ENCODE measurements around the gene TMEM62.
"Not testable (repeated sequence)": the region's sequence is repeated elsewhere in the genome, so short reads cannot be mapped to it uniquely, and the experiment has no call there.

The TMEM62 gene

DNA sequence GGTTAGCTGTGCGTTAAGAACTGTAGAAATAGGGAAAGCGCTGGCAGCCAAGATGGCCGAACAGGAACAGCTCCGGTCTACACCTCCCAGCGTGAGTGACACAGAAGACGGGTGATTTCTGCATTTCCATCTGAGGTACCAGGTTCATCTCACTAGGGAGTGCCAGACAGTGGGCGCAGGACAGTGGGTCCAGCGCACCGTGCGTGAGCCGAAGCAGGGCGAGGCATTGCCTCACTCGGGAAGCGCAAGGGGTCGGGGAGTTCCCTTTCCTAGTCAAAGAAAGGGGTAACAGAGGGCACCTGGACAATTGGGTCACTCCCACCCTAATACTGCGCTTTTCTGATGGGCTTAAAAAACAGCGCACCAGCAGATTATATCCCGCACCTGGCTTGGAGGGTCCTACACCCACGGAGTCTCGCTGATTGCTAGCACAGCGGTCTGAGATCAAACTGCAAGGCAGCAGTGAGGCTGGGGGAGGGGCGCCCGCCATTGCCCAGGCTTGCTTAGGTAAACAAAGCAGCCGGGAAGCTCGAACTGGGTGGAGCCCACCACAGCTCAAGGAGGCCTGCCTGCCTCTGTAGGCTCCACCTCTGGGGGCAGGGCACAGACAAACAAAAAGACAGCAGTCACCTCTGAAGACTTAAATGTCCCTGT is 42.4 kb downstream of the TMEM62 start:
- DNase-seq: not testable (repeated sequence)

DNA sequence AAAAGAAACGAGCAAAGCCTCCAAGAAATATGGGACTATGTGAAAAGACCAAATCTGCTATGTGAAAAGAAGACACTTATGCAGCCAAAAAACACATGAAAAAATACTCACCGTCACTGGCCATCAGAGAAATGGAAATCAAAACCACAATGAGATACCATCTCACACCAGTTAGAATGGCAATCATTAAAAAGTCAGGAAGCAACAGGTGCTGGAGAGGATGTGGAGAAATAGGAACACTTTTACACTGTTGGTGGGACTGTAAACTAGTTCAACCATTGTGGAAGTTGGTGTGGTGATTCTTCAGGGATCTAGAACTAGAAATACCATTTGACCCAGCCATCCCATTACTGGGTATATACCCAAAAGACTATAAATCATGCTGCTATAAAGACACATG is 43.8 kb downstream of the TMEM62 start:
- not testable (repeated sequence) for DNase-seq

DNA sequence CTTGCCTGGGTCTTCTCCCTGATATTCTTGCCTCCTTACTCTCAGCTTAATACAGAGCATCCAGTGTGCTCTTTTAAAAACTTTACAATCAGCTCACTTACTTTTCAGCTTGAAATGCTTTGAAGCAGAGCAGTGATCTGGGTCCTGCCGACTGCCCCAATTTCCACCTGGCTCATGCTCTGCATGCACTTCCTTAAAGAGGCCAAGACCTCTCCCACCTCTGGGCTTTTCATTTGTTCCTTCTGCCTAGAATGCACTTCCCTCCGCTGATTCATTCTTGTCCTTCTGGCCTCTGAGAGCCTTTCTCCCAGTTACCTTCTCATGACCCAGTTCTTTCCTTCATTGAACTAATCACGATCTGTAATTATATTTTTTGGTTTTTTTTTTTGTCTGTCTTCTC is 49.9 kb downstream of the TMEM62 start:
- DNase-seq: no peak

DNA sequence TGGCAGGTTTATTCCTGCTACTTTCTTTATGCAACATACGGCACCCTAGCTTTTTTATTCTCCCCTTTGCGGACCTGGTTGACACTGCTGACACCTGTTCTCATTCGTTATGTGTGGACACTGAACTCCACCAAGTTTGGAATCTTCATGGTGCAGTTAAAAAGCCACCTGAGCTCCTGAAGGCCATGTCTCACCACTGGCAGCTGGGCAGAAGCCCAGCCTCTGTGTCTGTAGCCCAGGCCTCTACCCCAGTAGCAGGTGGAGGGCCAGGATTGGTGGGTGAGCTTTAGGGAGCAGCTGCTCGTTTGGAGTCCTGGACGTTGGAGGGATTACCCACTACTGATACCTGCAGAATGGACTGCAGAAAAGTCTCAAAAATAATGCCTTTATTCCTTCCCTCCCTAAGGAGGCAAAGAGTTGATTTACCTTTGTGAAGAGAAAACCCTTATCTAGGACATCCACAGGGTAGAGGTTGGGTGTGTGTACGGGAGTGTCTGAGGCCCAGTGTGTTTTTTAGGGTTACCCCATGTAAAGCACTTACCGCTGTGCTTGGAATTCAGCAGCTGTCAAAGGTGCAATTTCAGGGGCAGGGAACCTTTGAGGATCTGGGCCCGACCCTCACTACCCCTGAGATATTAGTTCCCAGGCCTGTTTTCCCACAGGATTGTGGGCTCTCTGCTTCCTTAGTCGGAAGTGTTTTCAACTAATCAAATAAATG is 51.2 kb downstream of the TMEM62 start:
- DNase-seq: no peak

DNA sequence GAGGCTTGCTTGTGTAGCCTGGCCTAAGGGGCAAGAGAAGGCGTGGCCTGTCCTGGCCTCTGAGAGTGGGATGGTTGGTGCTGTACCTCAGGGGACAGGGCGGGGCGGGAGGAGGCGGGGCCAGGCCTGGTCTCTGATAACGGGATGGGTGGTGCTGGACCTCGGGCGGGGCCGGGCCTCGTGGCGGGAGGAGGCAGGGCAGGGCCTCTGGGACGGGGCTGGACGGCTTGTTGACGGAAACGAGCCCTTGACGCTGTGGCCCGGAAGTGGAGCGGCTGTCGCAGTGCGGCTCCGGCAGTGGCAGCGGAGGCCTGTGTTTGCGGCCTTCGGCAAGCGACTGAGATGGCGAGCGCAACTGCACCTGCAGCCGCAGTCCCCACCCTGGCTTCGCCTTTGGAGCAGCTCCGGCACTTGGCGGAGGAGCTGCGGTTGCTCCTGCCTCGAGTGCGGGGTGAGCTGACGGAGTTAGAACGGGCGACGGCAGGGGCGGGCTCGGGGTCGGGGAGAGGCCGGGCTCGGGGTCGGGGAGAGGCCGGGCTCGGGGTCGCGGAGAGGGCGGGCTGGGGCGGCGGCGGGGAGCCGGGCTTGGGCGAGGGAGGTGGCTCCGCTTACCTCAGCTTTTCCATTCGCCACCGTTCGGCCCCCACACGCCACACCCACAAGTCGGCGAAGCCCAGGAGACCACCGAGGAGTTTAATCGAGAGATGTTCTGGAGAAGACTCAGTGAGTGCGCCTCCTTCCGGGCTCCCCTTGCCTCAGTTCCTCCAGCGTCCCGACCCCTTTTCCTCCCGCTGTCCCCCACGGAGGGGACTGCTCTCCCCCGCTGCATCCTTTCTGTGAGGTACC is 52.0 kb downstream of the TMEM62 start, which contains the start of gene CCNDBP1:
TSS of gene CCNDBP1 (plus strand) at position 247 of the 846 bp plus-strand sequence. CDS start at position 343, 96 bp downstream.
- DNase-seq: peak; percentile 24 to 92 (median 69)

DNA sequence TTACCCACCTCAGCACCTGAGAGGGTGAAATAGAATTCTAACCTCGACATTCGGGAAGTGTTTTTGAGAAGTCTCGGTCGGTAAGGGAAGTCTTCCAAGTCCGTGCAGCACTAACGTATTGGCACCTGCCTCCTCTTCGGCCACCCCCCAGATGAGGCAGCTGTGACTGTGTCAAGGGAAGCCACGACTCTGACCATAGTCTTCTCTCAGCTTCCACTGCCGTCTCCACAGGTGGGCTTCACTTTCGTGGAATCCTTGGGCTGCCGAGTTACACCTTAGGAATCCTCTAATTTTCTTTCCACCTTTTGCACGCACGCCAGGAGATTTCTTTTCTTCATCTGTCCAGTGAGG is 52.6 kb downstream of the TMEM62 start:
- DNase-seq: peak in 2 of 56 donors; percentile 42 to 53

DNA sequence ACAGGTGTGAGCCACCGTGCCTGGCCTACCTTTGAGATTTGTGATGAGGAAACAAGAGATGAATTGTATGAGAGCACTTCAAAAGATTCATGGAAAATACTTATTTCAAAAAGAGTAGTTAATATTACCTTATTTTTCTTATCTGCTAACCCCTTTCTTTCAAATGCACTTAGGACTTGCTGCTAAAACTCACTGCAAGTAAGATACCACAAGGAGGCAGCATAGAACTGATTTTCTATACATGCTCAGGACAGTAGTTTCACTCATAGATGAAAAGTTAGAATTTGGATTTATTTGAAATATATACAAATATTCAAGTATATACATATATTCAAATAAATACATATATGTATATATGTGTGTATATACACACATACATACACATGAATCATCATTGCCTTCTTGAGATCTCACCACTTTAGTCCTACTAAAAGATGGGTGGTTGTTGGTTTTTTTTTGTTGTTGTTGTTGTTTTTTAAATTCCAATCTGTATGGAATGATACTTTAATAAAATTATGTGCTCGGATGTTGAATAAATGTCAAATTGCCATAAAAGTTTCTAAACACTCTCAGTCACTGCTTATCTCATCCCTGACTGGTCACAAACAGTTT is 54.3 kb downstream of the TMEM62 start:
- peak in 1 of 56 donors; percentile 33 for DNase-seq

DNA sequence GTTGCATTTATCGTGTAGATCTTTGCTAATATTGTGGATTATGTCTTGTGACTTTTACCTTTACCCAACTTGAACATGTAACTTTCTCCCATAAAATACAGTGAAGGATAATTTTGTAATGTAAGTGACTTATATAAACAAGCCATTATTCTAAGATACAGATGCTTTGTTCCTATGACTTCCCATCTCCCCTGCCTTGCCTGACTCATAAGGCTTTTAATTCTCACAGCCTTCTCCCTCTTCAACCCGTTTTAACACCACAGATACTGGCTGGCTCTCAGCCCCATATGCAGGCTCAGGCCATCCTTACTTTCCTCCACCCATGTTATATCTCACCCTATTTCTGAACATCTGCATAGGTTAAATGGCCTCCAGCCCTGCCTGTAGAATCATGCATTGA is 55.9 kb downstream of the TMEM62 start:
- DNase-seq: no peak

DNA sequence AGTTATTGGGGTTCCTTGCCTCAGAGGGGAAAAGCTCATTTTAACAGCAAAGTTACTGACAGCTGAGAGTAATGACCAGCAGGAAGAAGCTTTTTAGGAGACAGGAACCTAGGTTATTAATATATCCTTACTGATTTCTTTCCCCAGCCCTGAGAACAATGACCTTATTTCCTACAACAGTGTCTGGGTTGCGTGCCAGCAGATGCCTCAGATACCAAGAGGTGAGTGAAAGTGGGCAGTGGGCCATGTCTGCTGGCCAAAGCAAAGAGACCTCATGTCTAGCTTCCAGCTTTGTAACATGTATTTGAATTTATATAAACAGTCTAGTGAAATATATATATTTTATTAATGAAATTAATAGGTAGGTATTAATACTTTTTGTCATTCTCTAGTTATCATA is 56.8 kb downstream of the TMEM62 start:
- no peak for DNase-seq

DNA sequence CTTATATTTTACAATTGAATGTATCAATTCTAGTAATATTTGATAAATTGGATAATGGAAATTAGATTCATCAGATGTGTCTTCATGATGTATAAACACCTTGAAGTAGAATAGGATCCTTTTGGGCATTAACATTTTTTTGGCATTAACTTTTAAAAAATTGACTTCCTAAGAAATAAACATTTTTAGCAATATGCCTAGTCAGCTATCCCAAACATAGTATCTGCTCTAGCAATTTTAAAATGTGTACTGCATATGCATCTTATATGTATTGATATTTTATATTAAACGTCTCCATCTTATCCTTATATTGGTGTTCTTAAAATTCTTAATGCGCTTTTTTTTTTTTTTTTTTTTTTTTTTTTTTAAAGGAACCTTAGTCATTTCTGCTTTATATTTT is 60.3 kb downstream of the TMEM62 start:
- no peak for DNase-seq

DNA sequence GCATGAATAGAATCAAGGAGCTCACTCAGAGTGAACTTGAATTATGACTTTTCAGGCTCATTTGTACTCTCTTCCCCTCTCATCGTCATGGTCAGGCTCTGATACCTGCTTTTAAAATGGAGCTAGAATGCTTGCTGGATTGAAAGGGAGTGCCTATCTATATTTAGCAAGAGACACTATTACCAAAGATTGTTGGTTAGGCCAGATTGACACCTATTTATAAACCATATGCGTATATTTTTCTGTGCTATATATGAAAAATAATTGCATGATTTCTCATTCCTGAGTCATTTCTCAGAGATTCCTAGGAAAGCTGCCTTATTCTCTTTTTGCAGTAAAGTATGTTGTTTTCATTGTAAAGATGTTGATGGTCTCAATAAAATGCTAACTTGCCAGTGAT is 61.4 kb downstream of the TMEM62 start:
- no peak for DNase-seq

DNA sequence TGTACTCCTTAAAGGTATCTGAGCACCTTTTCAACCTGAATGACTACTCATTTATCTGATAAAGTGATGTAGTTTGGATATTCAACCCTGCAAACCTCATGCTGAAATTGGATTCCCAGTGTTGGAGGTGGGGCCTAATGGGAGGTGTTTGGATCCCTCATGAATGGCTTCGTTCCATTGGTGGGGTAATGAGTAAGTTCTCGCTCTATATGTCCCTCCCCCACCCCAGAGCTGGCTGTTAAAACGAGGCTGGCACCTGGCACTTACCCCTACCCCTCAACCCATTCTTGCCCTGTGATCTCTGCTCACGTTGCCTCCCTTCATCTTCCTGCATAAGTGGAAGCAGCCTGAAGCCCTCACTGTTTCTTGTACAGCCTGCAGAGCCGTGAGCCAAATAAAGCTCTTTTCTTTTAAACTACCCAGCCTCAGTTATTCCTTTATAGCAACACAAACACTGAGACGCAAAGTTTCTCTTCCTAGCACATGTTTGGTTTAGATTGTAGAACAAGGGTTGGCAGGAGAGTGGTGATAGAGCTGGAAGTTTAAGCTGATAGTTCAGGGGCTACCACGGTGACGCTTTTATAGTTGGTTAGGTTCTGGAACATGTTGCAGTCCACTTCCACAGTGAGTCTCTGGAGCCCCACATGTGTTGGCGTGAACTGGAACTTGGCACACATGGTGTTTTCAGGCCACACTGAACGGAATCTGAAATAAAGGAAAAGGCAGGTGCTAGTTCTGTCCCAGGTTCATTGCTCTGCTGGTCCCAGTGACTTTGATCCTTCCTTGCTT is 63.6 kb downstream of the TMEM62 start:
- DNase-seq: no peak

DNA sequence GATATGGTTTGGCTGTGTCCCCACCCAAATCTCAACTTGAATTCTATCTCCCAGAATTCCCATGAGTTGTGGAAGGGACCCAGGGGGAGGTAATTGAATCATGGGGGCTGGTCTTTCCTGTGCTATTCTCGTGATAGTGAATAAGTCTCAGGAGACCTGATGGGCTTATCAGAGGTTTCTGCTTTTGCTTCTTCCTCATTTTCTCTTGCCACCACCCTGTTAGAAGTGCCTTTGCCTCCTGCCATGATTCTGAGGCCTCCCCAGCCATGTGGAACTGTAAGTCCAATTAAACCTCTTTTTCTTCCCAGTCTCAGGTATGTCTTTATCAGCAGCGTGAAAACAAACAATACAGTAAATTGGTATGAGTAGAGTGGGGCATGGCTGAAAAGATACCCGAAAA is 64.4 kb downstream of the TMEM62 start:
- DNase-seq: not testable (repeated sequence)

DNA sequence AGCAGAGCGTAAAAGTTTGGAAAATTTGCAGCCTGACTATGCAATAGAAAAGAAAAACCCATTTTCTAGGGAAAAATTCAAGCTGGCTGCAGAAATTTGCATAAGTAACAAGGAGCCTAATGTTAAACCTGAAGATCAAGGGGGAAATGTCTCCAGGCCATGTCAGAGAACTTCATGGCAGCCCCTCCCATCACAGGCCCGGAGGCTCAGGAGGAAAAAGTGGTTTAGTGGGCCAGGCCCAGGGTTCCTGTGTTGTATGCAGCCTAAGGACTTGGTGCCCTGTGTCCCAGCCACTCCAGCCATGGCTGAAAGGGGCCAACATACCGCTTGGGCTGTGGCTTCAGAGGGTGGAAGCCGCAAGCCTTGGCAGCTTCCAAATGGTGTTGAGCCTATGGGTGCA is 65.2 kb downstream of the TMEM62 start:
- not testable (repeated sequence) for DNase-seq

DNA sequence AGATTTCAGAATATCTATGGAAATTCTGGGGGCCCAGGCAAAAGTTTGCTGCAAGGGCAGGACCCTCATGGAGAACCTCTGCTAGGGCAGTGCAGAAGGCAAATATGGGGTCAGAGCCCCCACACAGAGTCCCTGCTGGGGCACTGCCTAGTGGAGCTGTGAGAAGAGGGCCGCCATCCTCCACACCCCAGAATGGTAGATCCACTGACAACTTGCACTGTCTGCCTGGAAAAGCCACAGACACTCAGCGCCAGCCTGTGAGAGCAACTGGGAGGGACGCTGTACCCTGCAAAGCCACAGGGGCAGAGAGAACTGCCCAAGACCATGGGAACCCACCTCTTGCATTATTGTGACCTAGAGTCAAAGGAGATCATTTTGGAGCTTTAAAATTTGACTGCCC is 65.6 kb downstream of the TMEM62 start:
- DNase-seq: no peak

DNA sequence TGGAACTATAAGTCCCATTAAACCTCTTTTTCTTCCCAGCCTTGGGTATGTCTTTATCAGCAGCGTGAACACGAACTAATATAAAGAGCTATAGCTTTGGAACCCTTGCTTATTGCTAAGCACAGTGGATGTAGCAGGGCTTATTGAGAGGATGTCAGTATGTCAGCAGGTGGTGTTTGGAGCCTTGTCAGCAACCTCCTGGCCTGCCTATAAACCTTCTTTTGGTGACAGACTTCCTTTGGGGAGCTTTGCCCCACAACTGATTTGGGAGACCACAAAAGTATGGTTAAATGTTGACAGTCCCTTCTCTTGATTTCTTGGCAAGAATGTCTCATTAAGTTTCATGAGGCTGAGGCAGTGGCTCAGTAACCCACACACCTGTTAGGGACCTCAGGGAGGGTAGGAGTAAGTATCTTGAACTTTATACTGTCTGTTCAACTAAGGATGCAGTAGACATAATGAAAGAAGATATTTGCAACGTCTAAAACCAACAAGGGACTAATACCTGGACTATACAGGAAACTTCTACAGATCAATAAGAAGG is 66.6 kb downstream of the TMEM62 start:
- DNase-seq: no peak

DNA sequence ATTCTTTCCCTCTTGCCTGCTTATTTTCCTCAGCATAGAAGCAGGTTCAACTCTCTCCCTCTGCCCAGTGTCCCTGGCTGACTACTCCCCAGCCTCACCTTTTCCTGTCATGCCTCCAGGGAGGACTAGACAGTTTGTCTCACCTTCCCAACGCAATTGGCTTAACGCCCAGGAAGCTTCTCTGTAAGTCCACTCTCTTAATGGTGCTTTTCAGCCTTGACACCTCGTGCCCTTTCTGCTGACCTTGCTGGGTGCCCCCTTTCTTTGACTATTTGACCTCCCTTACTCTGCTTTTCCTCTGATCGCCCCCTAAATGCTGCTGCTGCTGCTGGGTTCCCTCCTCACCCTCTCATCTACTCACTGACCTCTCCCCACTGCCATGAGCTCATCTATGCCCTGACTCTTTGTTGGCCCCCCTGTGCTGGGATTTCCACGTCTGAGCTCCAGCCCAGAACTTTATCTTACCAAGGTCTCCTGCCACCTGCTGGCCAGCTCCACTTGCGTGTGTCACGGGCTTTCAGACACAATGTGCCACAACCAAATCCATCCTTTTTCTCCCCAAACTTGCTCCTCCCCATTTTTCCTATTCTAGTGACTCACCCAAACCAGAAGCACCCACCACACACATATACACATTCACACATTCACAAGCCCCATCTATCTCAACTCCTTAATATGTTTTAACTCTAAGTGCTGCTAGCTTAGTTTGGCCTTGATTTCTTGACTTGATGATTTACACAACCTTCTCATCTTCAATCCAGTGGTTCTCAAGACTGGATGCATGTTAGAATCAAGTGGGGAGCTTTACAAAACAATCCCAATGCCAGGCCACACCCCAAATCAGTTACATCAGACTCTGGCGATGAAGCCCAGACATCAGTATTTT is 70.9 kb downstream of the TMEM62 start:
- peak in 9 of 56 donors; percentile 6 to 40 (median 17) for DNase-seq

DNA sequence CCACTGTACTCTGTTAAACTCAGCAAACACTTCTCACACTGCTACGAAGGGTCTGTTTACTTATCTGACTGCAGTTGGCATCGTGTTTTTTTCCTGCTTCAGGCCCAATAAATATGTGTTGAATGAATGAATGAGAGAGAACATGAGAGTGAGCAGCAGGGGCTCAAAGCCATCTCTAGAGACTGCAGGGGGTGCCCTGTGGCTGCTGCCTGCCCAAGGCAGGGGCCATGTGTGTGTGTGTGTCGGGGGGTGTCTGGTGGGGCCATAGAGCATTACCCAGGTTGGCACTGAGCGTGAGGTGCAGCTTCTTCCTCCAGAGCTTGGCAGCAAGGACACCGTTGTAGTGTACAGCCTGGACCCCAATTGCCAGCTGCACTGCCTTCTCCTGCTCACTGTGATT is 72.7 kb downstream of the TMEM62 start:
- no peak for DNase-seq

DNA sequence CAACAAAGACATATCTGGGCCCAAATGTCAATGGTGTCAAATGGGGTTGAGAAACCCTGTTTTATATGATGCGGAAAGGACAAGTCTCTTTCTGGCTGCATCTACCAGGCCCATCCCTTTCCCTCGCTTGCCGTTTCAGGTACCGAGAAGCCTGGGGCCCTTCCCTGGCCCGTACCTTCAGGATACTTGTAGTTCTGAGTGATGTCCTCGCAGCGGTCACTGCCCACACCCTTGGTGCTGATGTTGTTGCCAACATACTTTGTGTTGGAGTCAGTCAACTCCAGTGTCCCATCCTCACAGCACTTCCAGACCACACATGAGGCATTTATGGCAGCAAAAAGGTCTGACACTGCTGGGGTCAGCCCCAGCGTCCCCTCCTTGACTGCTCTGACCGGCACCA is 73.6 kb downstream of the TMEM62 start:
- DNase-seq: no peak

All from amygdala (tissue), 56 donors.